GM19397 (cell line): Measurements from ENCODE around the gene SFXN5.

Experiments
- ATAC-seq: cut with Tn5 transposase; IDR thresholded peaks from one replicate; pipeline ENCODE4 v1.9.1; 2021; ENCODE audit warnings: mild to moderate bottlenecking, moderate library complexity; ENCODE audit not compliant: unreplicated experiment

Gene SFXN5

DNA sequence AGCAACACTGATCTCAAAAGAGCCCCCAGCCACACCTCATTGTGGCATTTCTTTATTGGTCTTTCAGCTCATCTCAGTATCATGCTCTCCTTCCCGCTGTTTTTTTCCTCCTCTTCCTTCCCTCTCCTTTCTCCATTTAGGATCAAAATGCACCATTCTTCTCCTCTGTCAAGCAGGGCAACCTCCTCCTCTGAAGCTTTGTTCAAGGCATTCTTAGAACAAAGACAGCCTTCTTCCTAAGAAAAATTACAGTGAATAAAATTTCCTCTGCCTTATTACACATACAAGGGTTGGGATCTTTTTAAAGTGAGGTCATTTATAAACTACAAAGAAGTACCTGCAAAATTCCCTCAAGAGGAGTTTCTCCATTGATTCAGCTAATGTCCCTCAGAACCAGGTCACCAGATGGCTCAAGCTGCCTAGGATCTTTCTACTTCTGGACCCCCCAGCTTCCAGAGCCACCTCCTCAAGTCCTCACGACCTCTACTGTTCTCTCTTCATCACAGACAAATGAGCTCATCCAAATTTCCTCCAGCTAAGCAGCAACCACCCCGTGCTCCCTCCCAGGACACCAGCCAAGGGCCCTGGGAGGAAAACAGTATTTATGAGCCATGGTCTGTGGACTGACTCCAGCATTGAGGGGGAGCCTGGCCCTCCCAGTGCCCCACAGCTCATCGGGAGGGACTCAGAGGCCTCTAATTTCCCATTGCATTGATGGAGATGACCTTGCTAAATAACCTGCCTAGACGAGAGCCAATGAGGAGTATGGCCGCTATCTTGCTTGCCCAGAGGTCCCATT, 18.0 kb downstream of the SFXN5 start:
- ATAC-seq = no peak

DNA sequence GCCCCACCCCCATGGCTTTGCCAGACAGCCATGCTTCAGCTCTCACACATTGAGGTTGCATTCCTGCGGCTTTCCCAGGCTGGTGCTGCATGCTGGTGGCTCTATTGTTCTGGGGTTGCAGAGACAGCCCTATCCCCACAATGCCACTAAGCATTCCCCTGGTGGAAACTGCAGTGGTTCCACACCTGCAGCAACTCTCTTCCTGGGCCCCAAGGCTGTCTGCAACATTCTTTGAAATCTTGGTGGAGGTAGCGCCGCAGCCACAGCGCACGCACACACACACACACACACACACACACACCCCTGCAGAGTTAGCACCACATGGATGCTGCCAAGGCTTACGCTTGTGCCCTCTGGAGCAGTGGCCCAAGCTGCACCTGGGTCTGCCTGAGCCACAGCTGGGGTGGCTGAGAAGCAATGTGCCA, 21.4 kb downstream of the SFXN5 start:
- no peak for ATAC-seq

DNA sequence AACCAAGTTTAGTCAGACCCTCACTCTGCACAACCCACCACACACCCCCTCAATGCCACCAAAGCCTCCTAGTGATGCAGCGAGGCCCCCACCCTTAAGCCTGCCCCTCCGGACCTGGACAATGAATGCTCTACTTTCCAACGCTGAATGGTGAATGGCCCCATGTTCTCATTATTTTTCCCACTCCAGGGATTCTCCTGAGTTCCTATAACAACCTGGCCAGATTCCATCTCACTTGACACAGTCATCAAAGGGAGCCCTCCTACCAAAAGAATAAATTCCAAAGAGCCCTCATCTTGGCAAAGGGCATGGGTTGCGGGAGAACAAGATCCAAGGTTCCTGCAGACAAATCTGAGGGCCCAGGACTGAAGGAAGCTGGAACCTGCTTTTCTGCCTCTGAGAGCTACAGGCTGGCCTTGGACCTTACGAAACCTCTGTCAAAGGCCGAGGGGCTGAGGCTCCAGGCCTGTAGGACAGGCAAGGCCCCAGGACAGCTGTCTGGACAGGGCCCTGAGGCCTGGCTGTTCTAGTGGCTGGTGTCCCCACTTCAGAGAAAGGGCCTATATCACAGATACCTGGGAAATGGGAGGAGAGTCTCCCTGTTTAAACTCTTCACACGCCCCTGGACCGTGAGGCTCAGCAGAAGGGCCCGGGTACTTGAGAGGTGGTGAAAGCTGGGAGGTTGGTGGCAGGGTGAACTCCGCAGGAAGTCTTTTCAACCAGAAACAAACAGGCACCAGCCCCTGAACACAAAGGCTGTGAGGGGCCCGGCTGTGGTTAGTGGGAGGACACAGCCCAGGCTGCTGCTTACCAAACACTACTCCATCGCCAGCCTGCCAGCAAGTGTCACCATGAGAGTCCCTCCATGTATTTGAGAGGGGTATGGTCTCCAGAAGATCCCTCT, 27.3 kb downstream of the SFXN5 start:
- no peak for ATAC-seq

DNA sequence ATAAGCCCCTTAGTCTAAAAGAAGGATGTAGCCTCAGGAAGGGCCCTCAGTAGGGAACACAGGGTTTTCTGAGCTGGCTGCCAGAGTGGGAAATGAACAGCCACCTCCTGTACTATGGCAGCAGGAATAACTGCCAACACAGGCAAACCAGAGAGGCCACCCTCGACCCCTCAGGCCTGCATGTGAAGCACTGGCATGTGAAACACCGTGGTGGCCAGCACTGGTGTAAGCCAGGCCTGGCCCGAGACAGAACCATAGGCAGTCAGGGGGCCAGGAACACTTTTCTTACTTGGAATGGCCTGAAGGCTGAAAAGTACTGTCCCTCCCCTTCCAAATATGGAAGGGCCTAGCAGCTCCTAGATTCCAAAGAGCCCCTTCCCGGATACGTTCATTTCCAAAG, 28.2 kb downstream of the SFXN5 start:
- ATAC-seq = no peak

DNA sequence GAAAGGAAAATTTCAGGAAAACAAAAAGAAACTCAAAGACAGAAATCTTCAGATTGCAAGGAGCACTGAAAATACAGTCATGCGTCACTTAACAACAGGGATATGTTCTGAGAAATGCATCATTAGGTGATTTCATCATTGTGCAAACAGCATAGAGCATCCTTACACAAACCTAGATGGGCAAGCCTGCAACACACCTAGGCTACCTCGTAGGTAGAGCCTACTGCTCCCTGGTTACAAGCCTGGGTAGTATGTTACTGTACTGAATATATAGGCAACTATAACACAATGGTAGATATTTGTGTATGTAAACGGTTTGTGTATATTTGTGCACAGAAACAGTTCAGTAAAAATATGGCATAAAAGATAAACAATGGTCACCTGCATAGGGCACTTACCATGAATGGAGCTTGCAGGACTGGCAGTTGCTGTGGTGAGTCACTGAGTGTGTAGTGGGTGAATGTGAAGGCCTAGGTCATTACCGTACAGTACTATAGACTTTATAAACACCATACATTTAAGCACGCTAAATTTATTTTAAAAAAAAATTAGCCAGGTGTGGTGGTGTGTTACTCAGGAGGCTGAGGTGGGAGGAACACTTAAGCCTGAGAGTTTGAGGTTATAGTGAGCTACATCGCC, 33.4 kb downstream of the SFXN5 start:
- no peak for ATAC-seq

DNA sequence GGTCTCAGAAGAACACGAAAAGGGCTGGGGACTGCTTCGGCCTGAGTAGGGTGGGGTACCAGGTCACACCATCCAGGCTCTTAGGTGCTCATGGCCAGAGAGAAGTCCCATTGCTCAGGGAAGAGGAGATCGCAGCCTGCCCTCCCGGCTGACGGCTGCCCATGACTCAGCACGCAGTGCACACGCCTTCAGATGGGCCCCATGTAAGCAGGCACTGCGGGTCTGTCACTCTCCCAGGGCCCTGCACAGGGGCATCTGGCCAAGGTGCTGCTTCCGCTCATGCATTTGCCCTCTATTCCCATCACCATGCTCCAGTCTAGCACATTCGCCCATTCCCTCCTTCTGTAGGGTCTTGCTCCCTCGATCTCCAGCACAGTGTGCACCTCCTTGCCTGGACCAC, 34.7 kb downstream of the SFXN5 start:
- ATAC-seq = no peak

DNA sequence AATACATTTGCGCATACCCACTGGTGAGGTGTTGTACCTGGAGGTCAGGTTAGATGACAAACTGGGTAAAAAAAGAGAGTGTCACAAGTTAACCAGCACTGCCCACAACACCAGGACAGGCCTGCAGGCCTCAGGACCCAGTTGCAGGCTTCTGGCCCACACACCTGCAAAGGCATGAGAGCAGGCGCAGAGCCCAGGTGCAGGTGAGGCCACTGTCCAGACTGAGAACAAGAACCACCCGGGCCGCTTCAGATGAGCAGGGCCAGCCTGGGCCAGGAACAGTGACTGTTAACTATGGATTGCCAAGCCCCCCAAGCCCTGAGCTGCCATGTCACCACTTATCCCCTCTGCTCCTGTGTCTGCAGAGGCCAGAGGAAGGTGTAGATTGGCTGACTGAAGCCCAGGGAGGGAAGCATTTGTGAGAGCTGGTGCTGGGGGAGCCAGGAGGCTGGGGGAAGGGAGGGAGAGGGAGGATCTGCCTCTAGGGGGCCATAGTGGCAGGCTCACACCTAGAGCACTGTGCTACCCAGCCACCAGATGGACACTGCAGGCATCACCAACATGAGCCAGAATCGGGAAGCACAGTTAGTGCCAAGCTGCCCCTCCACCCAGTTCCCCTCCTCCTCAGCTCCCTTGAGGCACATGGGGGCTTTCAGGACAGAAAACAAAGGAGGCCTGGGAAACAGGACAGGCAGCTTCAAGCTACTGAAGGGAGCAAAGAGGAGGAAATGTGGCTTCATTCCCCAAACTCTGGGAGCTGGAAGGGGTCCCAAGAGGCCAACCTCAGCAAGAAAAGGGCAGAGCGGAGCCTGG, 35.4 kb downstream of the SFXN5 start:
- ATAC-seq = no peak

DNA sequence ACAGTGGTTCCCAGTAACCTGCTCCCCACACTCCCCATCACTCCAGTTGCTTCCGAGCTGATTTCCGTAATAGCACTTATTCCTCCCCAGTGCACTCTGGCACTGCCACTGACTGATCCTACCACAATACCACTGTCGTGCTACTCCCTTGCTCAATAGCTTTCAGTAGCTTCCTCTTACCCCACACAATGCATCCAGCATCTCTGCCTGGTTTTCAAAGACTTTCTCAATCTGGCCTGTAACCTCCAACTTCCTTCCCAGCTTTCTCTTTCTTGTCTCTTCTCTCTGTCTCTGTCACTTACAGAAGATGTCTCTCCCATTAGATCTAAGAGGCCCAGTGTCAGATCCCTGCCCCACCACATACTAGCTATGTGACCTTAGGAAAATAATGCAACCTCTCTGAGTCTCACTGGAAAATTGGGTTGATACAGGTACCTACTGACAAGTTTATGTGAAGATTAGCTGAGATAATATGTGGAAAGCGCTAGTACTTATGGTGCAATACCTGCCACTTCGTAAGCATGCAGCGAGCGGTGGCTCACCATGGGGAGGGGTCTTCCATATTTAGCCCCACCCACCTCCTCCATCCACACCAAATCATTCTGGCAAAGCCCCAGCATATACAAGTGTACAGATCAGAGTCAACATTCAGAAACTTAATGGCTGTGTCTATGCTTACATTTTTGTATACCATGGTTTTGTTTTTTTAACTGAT, 36.7 kb downstream of the SFXN5 start:
- no peak for ATAC-seq

DNA sequence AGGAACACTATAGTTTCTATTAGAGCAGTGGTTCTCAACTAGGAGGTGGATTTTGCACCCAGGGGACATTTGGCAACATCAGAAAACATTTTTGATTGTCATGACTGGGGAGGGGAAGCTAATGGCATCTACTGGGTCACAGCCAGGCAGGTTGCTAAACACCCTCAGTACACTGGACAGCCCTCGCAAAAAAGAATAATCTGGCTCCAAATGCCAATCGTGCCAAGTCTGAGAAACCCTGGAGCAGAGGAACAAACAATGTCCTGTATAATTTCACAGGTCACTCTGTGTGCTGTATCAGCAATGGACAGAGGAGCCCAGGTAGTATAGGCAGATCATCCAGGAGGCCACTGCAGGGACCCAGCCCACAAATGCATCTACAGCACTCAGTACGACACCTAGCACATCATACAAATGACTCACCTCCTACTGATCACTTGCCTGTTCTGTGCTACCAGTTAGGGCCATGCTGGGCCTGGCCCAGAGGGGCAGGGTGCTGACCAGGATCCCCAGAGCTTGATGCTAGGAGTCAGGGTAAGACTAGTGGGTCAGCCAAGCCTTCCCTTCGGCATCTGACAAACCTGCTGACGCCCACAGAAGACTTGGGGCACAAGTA, 37.6 kb downstream of the SFXN5 start:
- ATAC-seq = no peak

DNA sequence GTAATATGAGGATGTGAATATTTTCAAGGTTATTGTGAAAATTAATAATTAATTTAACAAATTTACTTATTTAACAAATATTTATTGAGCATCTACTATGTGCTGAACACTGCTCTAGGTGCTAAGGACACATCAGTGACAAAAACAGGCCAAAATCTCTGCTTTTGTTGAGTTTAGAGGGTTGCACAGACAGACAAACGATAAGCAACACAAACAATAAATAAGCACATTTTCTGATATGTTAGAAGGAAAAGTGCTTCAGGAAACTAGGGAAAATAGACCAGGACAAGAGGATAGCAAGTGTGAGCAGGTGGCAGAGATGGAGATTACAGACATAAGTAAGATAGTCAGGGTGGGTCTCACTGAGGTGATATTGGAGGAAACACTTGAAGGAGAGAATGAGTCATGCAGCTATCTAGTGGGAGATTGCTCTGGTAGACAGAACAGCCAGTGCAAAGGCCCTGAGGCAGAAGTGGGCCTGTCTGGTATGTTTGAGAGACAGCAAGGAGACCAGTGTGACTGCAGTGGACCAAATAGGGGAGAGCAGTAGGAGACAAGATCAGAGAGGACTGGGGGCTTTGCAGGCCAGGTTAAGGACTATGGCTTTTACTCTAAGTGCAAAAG, 38.3 kb downstream of the SFXN5 start:
- no peak for ATAC-seq

DNA sequence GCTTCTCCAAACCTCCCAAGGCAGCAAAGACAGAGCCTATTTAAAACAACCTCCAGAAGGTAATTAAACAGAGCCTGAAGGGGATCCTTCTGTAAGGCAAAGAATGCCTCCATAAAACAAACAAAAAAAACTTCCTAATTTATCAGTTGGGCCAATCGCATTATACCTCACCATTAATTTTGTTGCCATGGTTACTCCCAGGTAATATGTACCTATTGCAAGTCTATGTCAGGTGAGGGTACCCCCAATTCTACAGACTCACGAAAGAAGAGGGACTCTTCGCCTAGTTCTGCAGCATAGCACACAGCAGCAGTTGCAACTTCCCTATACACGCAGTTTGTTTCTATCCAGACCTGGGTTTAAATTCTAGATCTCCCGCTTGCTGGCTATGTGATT, 38.8 kb downstream of the SFXN5 start:
- ATAC-seq = no peak

DNA sequence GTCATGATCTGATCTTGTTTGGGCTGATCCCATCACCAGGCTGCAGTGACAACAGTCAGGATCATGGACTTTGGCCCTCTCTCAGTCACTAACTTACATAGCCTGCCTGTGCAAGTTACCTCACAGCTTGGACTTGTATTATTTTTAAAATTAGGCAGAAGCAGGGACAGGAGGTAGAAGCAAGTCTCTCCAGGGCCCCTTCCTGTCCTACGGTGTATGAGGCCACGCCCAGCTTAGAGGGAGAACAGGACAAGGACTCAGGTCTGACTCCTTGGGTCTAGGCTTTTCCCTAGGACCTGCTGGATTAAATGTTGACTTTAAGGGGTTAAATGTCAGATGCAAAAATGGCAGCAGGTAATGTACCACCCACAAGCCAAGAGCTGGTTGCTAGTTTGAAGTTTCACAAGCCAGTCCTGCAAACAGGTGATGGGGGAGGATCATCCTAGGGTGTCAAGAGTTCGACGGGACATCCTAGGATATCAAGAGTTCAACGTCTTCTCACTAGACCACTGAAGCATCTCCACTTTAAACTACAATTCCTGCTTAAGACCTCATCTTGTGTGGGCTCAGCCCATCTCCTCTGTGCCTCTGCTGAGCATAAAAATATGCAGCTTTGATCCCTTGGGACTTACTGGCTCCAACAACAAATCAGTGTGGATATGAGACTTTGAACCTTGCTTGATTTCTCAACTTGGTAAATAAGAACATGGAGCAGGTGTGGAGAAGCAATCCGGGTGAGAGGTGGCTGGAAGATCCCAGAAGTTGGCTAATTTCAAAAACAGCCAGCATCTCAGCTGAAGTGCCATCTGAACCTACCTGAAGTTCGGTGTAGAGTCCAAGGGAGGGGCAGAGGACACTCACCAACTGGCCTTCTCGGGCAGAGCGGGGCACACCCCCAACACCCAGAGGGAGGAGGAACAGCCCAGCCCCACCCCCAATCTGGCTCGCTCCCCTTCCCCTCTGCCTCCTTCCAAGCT, 39.5 kb downstream of the SFXN5 start:
- ATAC-seq = no peak

DNA sequence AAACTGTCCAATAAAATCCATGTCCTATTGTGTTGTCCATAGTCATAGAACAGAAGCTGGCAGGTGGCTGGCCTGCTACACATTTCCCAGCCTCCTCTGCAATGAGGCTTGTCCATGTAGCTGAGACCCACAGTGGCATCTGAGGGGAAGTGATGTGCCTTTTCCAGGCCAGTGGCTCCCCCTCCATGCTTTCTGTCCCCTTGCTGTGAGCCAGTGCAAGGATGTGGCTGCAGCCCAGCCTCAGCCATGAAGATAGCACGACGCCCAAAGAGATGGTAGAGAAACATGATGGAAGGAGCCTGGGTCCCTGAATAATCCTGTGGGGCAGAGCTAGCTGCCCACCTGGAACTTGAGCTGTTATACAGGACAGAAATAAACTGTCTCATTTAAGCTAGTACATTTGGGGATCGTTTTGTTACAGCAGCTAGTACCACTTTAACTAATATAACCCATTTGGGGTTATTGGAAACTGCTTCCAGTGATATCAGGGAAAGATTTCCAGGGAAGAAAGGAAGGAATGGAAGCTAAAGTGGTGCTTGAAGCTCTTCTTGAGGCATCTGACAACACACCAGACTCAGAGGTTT, 40.3 kb downstream of the SFXN5 start:
- ATAC-seq = no peak

DNA sequence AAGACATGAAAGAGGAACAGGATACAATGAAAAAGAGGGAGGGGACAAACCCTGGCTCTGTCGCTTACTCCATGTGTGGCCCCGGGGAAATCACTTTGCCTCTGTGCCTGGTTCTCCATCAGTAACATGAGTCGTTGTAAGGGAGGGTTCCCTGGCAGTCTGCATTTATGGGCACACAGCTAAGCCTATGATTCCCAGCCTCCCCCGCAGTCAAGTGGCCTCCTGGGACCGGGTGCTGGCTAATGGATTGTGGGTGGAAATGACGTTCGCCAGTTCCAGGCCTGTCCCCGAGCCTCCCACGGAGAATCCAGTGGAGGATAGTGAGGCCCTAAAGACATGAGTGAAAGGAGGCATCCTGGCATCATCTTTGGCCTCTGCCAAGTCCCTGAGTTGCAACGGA, 42.7 kb downstream of the SFXN5 start:
- ATAC-seq = no peak

DNA sequence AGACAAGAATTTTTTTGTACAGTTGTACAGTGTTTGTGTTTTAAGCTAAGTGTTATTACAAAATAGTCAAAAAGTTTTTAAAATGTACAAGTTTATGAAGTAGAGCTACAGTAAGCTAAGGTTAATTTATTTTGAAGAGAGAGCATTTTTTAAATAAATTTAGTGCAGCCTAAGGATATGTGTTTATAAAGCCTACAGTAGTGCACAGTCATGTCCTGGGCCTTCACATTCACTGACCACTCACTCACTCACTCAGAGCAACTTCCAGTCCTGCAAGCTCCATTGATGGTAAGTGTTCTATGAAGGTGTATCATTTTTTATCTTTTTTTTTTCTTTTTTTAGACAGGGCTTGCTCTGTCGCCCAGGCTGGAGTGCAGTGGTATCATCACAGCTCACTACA, 44.2 kb downstream of the SFXN5 start:
- ATAC-seq = no peak

DNA sequence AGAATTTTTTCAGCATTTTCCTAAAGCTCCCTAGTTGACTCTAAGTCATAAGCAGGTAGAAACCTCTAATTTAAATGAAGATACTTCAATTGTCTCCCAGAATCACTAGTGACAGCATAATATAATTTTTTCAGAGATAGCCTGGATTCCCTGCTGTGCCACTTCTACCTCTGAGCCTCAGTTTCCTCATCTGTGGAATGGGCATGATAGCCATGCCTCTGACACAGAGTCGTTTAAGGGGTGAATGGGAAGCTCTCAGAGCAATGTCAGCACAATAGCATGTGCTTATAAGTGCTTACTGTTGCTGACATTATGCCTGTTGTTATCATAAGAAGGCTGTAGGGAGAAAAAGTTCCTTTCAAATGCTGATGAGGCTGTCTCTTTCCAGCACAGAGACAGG, 48.0 kb downstream of the SFXN5 start:
- no peak for ATAC-seq

DNA sequence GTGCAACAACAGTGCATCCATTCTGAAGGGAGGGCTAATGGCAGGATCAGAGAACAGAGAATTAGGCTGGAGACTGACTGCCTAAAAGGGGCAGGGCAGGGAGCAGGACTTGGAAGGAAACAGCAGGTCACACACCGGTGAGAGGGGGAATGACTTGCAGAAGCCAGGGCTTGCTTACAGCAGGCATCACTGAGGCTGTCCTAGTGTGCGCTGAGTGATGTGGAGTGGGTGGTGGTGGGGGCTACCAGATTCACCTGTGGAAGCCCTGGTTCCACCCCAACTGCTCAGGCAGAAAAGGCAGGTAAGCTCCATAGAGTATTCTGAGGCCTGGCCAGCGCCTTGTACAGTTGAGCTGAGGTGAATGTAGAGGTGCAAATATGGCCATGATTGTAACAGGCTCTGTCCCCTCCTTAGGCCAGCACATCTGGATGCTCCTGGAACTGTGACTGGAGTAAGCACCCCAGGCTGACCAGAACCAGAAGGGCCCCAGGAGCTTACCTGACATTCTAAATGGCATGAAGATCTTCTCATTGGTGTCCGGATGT, 49.4 kb downstream of the SFXN5 start:
- ATAC-seq = no peak
